Measurements from ENCODE around the gene SCYGR1. TPM values are rescaled to one million over a fixed set of nuclear protein-coding genes. Genes with fewer than 3 reads are reported as not detected.

Gene SCYGR1
- total RNA-seq, 2 donors from 2014 or later: not detected

DNA sequence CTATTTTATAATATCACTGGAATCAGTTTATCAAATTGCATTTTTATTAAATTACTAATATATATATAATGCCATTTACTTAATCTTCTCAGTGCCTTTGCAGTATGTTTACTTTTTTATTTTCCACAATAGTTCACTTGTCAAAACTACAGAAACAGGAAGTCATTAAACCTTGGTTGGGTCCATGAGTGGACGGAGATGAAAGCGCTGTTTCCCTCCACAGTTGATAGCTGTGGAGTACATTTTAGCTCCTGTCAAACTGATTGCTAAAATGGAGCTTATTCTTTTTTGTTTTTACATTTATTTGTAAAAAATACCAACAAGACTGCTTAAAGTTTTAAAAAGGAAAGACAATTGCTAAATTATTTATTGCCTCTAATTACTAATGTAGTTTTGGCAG lies 43.5 kb downstream of the SCYGR1 start:
- H3K4me1 Mint-ChIP-seq (ENCODE audit: low read depth in 2 of 2): no peaks in the 10 kb centered on the region

DNA sequence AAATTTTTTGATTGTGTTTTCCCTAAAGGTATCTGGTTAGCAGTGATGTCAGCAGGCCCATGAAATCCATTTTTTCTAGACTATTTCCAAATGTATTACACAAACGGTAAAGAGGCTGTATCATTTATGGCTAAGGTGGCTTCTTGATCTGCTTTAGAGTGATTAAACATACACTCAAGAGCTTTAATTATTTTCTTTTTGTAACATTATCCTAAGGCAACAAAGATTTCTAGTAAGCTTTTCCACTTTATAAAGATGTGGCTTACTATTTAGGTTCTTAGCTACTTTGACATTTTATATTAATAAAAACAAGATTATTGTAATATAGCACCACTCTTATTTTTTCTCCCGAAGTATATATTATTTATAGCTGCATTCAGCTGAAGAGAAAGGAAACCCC lies 46.2 kb downstream of the SCYGR1 start:
- no peak overlapping the region for H3K27ac Mint-ChIP-seq
- no peaks in the 10 kb centered on the region for H3K9me3 Mint-ChIP-seq
- no peaks in the 10 kb centered on the region for H3K4me1 Mint-ChIP-seq (ENCODE audit: low read depth in 2 of 2)
- H3K4me3 Mint-ChIP-seq: no peak overlapping the region
- H3K36me3 Mint-ChIP-seq: peaks cover 8% of the 10 kb centered on the region
- ATAC-seq (no peak), DNase-seq (ENCODE audit: low spot score) (no peak)
- no peaks in the 10 kb centered on the region for H3K27me3 Mint-ChIP-seq

More for the DNA sequence above, 43.5 kb downstream of the SCYGR1 start:
- peaks cover 11% of the 10 kb centered on the region for H3K36me3 Mint-ChIP-seq
- H3K27ac Mint-ChIP-seq: no peak overlapping the region
- no peak overlapping the region for H3K4me3 Mint-ChIP-seq
- ATAC-seq (no peak), DNase-seq (ENCODE audit: low spot score) (no peak)
- H3K9me3 Mint-ChIP-seq: no peaks in the 10 kb centered on the region
- H3K27me3 Mint-ChIP-seq: no peaks in the 10 kb centered on the region

DNA sequence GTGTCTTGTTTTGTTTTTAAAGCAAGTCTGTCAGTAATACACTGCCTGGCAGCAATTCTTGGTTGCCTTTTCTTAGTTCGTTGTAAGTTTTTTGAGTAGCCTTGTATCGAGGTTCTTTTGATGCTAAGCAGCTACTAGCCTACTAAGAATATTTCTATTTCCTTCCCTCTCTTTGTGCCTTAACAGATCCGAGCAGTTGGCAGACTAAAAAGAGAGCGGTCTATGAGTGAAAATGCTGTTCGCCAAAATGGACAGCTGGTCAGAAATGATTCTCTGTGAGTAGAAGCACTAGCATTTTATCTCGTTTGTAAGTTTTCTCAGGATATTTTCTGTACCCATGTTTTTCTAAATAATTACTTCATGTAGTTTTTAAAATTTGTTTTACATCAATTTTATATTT lies 47.6 kb downstream of the SCYGR1 start:
- Mint-ChIP-seq H3K4me1 (ENCODE audit: low read depth in 2 of 2) (peaks cover 10 to 11% of the 10 kb centered on the region in 2 donors), H3K4me3 (no peak overlapping the region), H3K36me3 (peaks cover 21% of the 10 kb centered on the region), H3K9me3 (no peaks in the 10 kb centered on the region), H3K27me3 (no peaks in the 10 kb centered on the region), H3K27ac (no peak overlapping the region)
- ATAC-seq (no peak), DNase-seq (ENCODE audit: low spot score) (no peak)

DNA sequence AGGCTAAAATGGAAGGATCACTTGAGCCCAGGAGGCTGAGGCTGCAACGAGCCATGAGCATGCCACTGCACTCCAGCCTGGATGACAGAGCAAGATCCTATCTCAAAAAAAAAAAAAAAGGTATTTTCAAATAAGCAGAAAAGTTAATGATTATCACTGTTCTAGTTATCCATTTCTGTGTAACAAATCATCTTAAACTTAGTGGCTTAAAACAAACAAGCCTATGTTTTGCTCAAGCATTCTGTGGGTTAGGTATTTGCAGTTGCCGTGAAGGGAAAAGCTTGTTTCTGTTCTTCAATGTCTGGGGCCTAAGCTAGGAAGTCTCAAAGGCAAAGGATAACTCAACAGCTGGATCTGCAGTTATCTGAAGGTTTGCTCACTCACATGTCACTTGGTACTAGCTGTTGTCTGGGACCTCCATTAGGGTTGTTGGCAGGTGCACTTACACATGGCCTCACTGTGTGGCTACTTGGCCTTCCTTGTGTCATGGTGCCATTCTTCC lies 48.6 kb downstream of the SCYGR1 start:
- Mint-ChIP-seq H3K9me3 (no peaks in the 10 kb centered on the region), H3K4me3 (no peak overlapping the region), H3K4me1 (ENCODE audit: low read depth in 2 of 2) (peaks cover 10 to 12% of the 10 kb centered on the region in 2 donors), H3K27ac (no peak overlapping the region), H3K36me3 (peaks cover 21% of the 10 kb centered on the region), H3K27me3 (no peaks in the 10 kb centered on the region)
- ATAC-seq (no peak), DNase-seq (ENCODE audit: low spot score) (no peak)

Other genes with a start within 250 kb of the SCYGR1 start
- gene COL4A4, start 223.7 kb downstream of the SCYGR1 start, total RNA-seq: under 1 TPM; 0.11 to 0.62 TPM
- gene COL4A3, start 223.3 kb downstream of the SCYGR1 start, total RNA-seq: under 1 TPM; 0.22 to 0.62 TPM
- gene MFF, start 62.7 kb downstream of the SCYGR1 start, total RNA-seq: 10 to 100 TPM; 51.4 to 73.1 TPM
- gene TM4SF20, start 8.6 kb downstream of the SCYGR1 start, total RNA-seq: not detected
- 10 to 100 TPM; 65.9 to 78.8 TPM for gene AGFG1, start 84.2 kb upstream of the SCYGR1 start, total RNA-seq
- gene SCYGR2, start 210.9 kb upstream of the SCYGR1 start, total RNA-seq: not detected
- not detected for gene SCYGR3, start 226.9 kb upstream of the SCYGR1 start, total RNA-seq
- gene SCYGR4, start 229.5 kb upstream of the SCYGR1 start, total RNA-seq: not detected